Measurements from ENCODE around the gene BNIP5.

- TF ChIP-seq CTCF (conservative IDR thresholded peaks at IDR 0.05; ENCODE audit: low read depth, low read length) (no peak), EZH2 (IDR thresholded peaks at IDR 0.05; ENCODE audit: borderline replicate concordance, low read depth, low read length, poor library complexity, severe bottlenecking) (no peak)
Observed at GRCh38 chr6:36371211-36371610, 34.5 kb upstream of the BNIP5 start.
